Thoracic aorta (tissue), 2 donors: ENCODE data around the gene ZNF394. TPM values are rescaled to one million over a fixed set of nuclear protein-coding genes. Genes with fewer than 3 reads are reported as not detected.

ENCODE experiments used
- ATAC-seq: fragments of 150-250 bp; one replicate; pipeline ENCODE4 v1.8.0; 2017; ENCODE audit warnings: low read depth; ENCODE audit not compliant: insufficient number of reproducible peaks, low FRiP score
- DNase-seq: peaks from one replicate; pipeline ENCODE4 v3.0.0-alpha.2; 2020; ENCODE audit warnings: low spot score
- H3K27ac ChIP-seq, 2 donors: fragments of 200-600 bp; sonication (generic); 1 replicate in 1 of 2; 2 replicates in 1 of 2; pipeline ENCODE4 v1.5.1; 2016; ENCODE audit warnings: mild to moderate bottlenecking in 2 of 2, moderate library complexity in 2 of 2
- H3K27me3 ChIP-seq: fragments of 200-600 bp; sonication (generic); replicated peaks from 2 replicates; pipeline ENCODE4 v1.6.0; 2016; ENCODE audit warnings: mild to moderate bottlenecking; ENCODE audit not compliant: insufficient read depth
- H3K36me3 ChIP-seq: fragments of 200-600 bp; sonication (generic); one replicate; pipeline ENCODE4 v1.5.1; 2016
- H3K4me1 ChIP-seq, 2 donors: fragments of 200-600 bp; sonication (generic); 1 replicate in 1 of 2; 2 replicates in 1 of 2; pipeline versions ENCODE4 v1.5.1 to v1.6.0; 2016; ENCODE audit warnings: low read depth in 2 of 2, mild to moderate bottlenecking in 1 of 2; ENCODE audit not compliant: control insufficient read depth in 1 of 2
- H3K4me3 ChIP-seq: fragments of 200-600 bp; sonication (generic); 2 replicates; pipeline ENCODE4 v1.5.1; 2016; ENCODE audit warnings: mild to moderate bottlenecking
- H3K9me3 ChIP-seq: fragments of 200-600 bp; sonication (generic); 2 replicates; pipeline ENCODE4 v1.5.1; 2016
- CTCF ChIP-seq: fragments of 200-600 bp; sonication (generic); IDR thresholded peaks from one replicate; pipeline ENCODE4 v1.5.1; 2019; ENCODE audit warnings: antibody characterized with exemption
- total RNA-seq, 2 donors: library from RNA; depleted of rRNA; stranded (reverse); fragments of >200 nt; gene quantifications; one replicate each; pipeline versions ENCODE4 v1.1.0 to v1.2.3, GENCODE V29; 2016

Gene ZNF394
- total RNA-seq, 2 donors from 2014 or later, result 28.4 to 54.9 TPM

- Histone ChIP-seq H3K27ac (no peak overlapping the region), H3K9me3 (no peaks in the 10 kb centered on the region), H3K27me3 (no peaks in the 10 kb centered on the region), H3K36me3 (peaks cover 75% of the 10 kb centered on the region), H3K4me3 (no peak overlapping the region), H3K4me1 (no peaks in the 10 kb centered on the region)
- ATAC-seq (no peak), DNase-seq (no peak)
- TF ChIP-seq CTCF, result no peak
These were observed 50.8 kb downstream of the ZNF394 start for GRCh38 chr7:99449326-99449725.

GRCh38 chr7:99448855-99449254, 51.2 kb downstream of the ZNF394 start:
- peaks cover 71% of the 10 kb centered on the region for H3K36me3 ChIP-seq
- no peaks in the 10 kb centered on the region for H3K4me1 ChIP-seq
- ATAC-seq (no peak), DNase-seq (no peak)
- no peak overlapping the region for H3K27ac ChIP-seq
- no peak overlapping the region for H3K4me3 ChIP-seq
- H3K27me3 ChIP-seq, result no peaks in the 10 kb centered on the region
- TF ChIP-seq CTCF, result no peak
- no peaks in the 10 kb centered on the region for H3K9me3 ChIP-seq

DNA sequence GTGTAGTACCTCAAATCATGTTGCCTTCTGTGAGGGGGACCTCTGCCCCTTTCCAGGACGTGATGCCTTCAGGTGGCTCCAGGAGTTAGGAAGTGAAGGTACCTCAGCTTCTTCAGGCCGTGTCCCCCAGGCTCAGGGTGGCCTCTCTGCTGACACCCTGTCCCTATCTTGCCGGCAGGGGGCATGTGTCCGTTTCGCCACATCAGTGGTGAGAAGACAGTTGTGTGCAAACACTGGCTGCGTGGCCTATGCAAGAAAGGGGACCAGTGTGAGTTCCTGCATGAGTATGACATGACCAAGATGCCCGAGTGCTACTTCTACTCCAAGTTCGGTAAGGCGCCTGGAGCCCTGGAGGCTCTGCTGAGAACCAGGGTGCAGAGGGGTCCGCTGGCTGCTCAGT, 52.1 kb downstream of the ZNF394 start:
- Histone ChIP-seq H3K4me1 (peaks cover 0 to 3% of the 10 kb centered on the region in 2 donors), H3K4me3 (no peak overlapping the region), H3K9me3 (no peaks in the 10 kb centered on the region), H3K27me3 (no peaks in the 10 kb centered on the region), H3K36me3 (peaks cover 65% of the 10 kb centered on the region), H3K27ac (no peak overlapping the region)
- DNase-seq, result no peak
- TF ChIP-seq CTCF, result no peak
- no peak for ATAC-seq

DNA sequence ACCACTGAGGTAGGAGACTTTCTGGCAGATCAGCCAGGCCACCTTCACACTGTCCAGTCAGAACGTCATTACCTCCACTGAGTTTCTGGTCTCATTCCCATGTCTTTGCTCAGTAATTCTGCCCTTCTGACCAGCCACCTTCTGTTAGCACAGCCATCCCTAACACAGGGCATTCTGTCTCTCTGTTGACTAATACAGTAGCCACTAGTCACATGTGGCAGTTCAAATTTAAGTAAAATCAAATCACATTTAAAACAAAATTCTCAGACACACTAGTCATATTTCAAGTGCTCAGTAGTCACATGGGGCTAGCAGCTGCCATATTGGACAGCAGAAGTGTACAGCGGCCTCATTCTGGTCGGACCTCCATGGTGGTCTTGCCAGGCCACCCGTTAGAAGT, 54.0 kb downstream of the ZNF394 start:
- Histone ChIP-seq H3K36me3 (peaks cover 48% of the 10 kb centered on the region), H3K9me3 (no peaks in the 10 kb centered on the region), H3K27ac (no peak overlapping the region), H3K4me3 (no peak overlapping the region), H3K4me1 (peaks cover 5 to 21% of the 10 kb centered on the region in 2 donors), H3K27me3 (no peaks in the 10 kb centered on the region)
- no peak for ATAC-seq
- DNase-seq, result no peak
- no peak for TF ChIP-seq CTCF

Other genes starting within 250 kb of the ZNF394 start
- gene MYH16, start 227.4 kb downstream of the ZNF394 start, total RNA-seq, result not detected
- 10 to 100 TPM; 76.3 to 99.5 TPM for gene ARPC1A, start 174.4 kb downstream of the ZNF394 start, total RNA-seq
- 100 to 1,000 TPM; 266 to 350 TPM for gene ARPC1B, start 125.6 kb downstream of the ZNF394 start, total RNA-seq
- 10 to 100 TPM; 65.0 to 87.5 TPM for gene PDAP1, start 91.7 kb downstream of the ZNF394 start, total RNA-seq
- gene BUD31, start 91.3 kb downstream of the ZNF394 start, total RNA-seq, result 10 to 100 TPM; 52.3 to 78.1 TPM
- 10 to 100 TPM in 1 of 2 donors, 1 to 10 TPM in 1; 5.1 to 23.7 TPM for gene PTCD1, start 61.5 kb downstream of the ZNF394 start, total RNA-seq
- gene CPSF4, start 61.3 kb downstream of the ZNF394 start, total RNA-seq, result 10 to 100 TPM; 42.3 to 48.2 TPM
- gene ATP5MF, start 34.1 kb downstream of the ZNF394 start, total RNA-seq, result 100 to 1,000 TPM; 137 to 776 TPM
- 10 to 100 TPM in 1 of 2 donors, 1 to 10 TPM in 1; 3.5 to 12.4 TPM for gene ZNF789, start 27.4 kb downstream of the ZNF394 start, total RNA-seq
- 10 to 100 TPM in 1 of 2 donors, 1 to 10 TPM in 1; 5.1 to 10.2 TPM for gene ZKSCAN5, start 4.4 kb upstream of the ZNF394 start, total RNA-seq
- 1 to 10 TPM; 3.1 to 4.3 TPM for gene FAM200A, start 51.8 kb upstream of the ZNF394 start, total RNA-seq
- gene ZNF655, start 58.4 kb upstream of the ZNF394 start, total RNA-seq, result 100 to 1,000 TPM; 148 to 210 TPM
- 1 to 10 TPM in 1 of 2 donors, not detected in 1; 2.2 TPM for gene TMEM225B, start 98.0 kb upstream of the ZNF394 start, total RNA-seq
- gene ZSCAN25, start 116.7 kb upstream of the ZNF394 start, total RNA-seq, result 10 to 100 TPM; 13.4 to 21.7 TPM
- gene CYP3A5, start 179.7 kb upstream of the ZNF394 start, total RNA-seq, result 1 to 10 TPM; 3.5 to 5.4 TPM
- not detected for gene CYP3A7, start 234.9 kb upstream of the ZNF394 start, total RNA-seq